GM21447 (cell line): Measurements from ENCODE around the gene FARP1.

Experiments used
- ATAC-seq: cut with Tn5 transposase; IDR thresholded peaks from one replicate; pipeline ENCODE4 v1.9.1; 2021; ENCODE audit not compliant: unreplicated experiment

FARP1 gene

DNA sequence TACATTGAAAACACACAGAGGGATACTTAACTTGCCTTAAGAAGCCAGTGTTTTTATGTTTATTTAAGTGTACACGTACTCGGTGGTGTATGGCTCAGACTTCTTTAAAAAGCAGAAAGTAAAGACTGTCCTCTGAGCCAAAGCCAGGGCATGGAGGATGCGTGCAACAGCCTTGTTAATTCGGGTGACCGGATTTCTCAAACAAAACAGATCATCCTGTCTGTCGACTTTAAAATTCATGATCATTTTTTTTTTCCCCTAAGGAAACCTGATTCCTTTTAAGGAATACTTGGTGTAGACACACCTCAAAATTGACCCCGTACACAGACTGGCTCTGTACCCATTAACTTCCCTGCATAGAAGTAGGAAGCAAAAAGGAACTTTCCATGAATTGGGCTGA lies 158.8 kb downstream of the FARP1 start:
- ATAC-seq = no peak

- no peak for ATAC-seq
Measured at GRCh38 chr13:98303858-98304257, 161.0 kb downstream of the FARP1 start.

GRCh38 chr13:98305670-98306069 lies 162.8 kb downstream of the FARP1 start:
- no peak for ATAC-seq

- no peak for ATAC-seq
Measured at GRCh38 chr13:98307463-98308085, 164.7 kb downstream of the FARP1 start.

DNA sequence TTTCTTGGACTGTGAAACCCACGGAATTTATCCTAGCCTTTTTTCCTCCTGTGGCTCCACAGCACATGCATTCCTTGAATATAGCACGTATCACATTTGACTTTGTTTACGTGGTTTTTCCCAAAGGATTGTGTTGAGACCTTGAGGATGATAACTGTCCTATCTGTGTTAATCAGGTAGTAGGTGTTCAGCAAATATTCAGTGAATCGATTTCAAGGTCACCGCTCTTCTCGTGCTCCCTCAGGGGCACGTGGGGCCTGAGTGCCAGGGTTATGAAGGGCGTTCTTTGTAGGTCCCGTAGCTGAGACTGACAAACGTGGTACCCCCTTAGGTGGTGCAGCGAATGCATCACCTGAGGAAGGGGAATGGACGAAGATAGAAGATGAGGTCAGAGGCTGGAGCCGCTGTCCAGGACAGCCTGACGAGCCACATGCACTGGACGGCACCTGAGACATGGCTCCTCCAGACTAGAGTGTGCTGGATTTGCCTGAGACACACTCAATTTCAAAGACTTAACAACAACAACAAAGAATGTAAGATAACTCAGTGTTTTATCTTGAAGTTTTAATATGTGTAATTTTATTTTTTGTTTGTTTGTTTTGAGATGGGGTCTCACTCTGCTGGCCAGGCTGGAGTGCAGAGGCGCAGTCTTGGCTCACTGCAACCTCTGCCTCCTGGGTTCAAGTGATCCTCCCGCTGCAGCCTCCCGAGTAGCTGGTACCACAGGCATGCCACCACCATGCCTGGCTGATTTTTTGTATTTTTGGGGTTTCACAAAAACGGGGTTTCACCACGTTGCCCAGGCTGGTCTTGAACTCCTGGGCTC lies 165.4 kb downstream of the FARP1 start:
- no peak for ATAC-seq

DNA sequence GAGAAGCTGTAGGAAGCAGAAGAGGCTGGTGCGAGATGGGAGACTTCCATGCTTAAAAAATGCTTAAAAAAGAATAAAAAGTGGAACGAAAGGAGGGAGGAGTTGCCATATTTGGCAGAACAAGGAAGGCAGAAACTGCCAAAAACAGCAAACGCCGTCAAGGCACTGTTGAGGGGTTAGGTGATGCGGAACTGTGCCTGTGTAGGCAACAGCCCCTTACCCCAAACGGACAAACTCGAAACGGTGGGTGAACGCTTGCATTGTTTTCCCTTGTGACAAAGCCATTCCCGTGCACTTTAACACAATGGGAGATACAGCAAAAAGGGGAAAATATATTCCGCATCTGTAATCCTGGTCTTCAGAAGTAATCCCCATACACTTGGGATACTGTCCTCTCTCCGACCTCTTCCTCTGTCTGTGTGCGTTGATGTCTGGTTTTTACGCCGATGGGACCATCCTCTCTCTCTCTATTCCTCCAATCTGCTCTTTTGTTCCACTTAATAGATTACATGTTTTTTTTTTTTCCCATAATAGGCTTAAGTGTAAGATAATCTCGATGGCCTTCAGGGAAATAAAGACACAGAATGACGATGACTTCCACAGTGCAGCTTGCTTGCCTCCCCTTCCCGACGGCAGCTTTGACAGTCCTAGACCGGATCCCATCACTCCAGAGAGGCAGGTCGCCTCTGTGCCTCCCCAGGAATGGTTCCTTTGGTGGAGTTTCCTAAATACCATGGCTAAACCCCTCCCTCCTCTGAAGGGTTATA lies 166.9 kb downstream of the FARP1 start:
- ATAC-seq = no peak

- ATAC-seq = no peak
Measured at GRCh38 chr13:98310485-98311199, 167.7 kb downstream of the FARP1 start.

DNA sequence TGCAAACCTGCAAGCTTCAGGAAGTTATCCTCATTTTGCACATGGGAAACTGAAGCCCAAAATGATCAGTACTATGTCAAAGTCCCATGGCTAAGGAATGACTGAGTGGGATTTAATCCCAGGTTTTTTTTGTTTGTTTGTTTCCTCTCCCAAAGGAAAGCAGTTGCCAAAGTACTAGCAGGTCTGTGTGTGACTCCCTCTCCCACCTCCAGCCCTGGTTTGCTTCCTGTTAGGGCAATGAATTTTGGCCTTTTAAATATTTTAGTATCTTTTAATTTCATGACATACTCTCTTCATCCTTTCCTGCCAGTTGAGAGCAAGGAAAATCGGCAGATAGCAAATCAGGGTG lies 168.3 kb downstream of the FARP1 start:
- ATAC-seq = no peak

DNA sequence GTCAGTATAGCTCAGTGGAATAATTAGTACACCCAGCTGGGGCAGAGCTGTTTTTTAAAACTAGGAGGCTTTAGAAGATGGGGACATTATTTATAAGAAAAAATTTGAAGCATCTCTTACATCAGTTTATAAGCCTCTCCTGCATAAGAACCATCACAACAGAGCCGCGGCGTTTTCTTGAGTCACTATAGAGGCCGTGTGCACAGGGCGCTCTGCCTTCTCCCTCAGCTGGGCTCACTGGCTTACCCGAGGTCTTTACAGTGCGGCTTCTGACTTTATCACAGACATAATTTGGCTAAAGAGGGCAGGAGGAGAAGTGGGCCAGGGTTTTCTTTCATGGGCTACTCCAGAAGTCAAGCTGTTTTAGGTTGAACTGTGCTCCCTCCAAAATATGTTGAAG lies 169.7 kb downstream of the FARP1 start:
- no peak for ATAC-seq

- ATAC-seq = no peak
Measured at GRCh38 chr13:98313023-98313921, 170.4 kb downstream of the FARP1 start.

DNA sequence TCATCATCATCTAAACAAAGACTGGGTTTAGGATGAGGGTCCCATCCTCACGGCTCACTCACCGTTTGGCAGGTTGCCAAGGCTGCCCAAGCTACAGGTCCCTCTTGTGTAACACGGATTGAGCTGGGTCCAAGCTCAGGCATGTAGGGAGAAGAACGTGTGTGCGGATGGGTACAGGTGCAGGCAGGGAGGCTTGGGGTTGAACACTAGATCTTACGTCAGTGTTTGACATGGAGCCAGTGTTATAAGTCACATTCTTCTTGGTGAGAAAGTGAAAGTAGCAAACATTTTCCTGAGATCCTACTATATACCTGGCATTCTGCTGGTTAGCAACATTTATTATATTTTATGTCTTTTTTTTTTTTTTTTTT lies 171.0 kb downstream of the FARP1 start:
- ATAC-seq = no peak

- ATAC-seq = no peak
Measured at GRCh38 chr13:98315466-98315865, 172.6 kb downstream of the FARP1 start.

GRCh38 chr13:98315902-98316301 lies 173.0 kb downstream of the FARP1 start:
- ATAC-seq = no peak

GRCh38 chr13:98317573-98318171 lies 174.8 kb downstream of the FARP1 start:
- ATAC-seq = no peak

- no peak for ATAC-seq
Measured at GRCh38 chr13:98318263-98318878, 175.5 kb downstream of the FARP1 start.

DNA sequence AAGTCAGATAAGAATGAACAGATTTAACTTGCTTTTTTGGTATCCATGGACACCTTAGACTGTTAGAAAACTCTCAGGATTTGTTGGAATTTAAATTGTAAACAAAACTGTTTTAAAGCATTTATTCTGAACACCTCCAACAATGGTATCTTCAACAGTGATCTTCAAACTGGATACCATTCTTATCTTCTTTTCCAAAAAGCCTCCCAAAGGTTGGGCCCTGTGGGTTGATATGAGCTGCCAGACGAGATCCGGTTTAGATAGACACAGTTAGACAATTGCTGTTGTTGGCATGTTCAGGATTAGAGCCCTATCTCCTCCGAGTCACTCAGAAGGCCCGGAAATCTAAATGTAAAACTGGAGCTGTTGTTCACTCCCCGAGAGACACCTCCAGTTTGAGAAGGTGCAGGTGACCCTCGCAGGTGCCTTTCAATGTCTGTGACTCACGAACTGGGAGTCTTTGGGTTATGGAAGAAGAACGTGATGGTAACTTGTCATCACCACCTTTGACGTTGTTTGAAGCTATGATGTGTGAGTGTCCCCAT lies 177.7 kb downstream of the FARP1 start:
- no peak for ATAC-seq

- no peak for ATAC-seq
Measured at GRCh38 chr13:98321395-98321794, 178.5 kb downstream of the FARP1 start.

- ATAC-seq = no peak
Measured at GRCh38 chr13:98322091-98322718, 179.3 kb downstream of the FARP1 start.

- no peak for ATAC-seq
Measured at GRCh38 chr13:98324105-98324504, 181.2 kb downstream of the FARP1 start.
